DND-41 (cell line): ENCODE results near the gene CYP27C1.

Experiments
- EZH2 ChIP-seq: IDR thresholded peaks from 3 replicates; pipeline ENCODE4 v1.6.1; 2012; ENCODE audit warnings: borderline replicate concordance, low read depth, mild to moderate bottlenecking, moderate library complexity, low read length, inconsistent platforms; ENCODE audit not compliant: severe bottlenecking
- TF ChIP-seq, protein P1 (sequence below): IDR thresholded peaks from 2 replicates; pipeline ENCODE4 v1.5.1; 2012; ENCODE audit warnings: borderline replicate concordance, low read length, moderate library complexity, mild to moderate bottlenecking; ENCODE audit not compliant: poor library complexity, severe bottlenecking; ENCODE audit errors: extremely low read depth

DNA sequence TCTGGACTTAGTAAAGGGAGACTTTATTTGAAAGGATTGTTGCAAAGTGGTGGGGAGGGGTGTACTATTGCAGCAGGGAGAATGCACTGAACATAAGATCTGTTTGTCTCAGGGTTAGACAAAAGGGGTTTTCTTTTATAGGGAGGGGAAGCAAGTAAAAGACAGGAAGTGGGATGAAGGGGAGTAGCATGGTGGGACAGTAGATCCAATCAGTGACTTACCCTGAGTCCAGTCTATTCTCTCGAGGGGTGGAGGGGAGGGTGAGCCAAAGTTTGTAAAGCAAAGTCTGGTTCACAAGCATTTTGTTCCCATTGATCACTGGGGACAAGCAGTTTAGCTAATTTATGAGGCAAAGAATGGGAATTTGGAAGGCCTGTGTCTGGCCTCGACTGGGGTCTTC lies 35.0 kb upstream of the CYP27C1 start:
- no peak for TF ChIP-seq EZH2
- TF ChIP-seq, protein P1, sequence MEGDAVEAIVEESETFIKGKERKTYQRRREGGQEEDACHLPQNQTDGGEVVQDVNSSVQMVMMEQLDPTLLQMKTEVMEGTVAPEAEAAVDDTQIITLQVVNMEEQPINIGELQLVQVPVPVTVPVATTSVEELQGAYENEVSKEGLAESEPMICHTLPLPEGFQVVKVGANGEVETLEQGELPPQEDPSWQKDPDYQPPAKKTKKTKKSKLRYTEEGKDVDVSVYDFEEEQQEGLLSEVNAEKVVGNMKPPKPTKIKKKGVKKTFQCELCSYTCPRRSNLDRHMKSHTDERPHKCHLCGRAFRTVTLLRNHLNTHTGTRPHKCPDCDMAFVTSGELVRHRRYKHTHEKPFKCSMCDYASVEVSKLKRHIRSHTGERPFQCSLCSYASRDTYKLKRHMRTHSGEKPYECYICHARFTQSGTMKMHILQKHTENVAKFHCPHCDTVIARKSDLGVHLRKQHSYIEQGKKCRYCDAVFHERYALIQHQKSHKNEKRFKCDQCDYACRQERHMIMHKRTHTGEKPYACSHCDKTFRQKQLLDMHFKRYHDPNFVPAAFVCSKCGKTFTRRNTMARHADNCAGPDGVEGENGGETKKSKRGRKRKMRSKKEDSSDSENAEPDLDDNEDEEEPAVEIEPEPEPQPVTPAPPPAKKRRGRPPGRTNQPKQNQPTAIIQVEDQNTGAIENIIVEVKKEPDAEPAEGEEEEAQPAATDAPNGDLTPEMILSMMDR, result no peak
